GM21390 (cell line): ENCODE results near the gene DNAH9.
"Not testable (repeated sequence)": the region's sequence is repeated elsewhere in the genome, so short reads cannot be mapped to it uniquely, and the experiment has no call there.

ENCODE experiments used
- ATAC-seq: cut with Tn5 transposase; IDR thresholded peaks from one replicate; pipeline ENCODE4 v1.9.1; 2021; ENCODE audit not compliant: unreplicated experiment

Gene DNAH9

DNA sequence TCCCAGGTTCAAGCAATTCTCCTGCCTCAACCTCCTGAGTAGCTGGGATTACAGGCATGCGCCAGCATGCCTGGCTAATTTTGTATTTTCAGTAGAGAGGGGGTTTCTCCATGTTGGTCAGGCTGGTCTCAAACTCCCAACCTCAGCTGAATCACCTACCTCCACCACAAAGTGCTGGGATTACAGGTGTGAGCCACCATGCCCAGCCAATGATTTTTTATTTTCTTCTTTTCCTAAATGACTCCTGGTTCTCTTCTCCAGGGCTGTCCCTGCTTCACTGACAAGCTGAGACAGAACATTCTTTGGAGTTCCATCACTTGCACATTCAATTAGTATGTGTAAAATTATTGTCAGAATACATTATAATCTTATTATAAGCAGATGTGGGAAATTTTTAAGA lies 351.3 kb downstream of the DNAH9 start:
- ATAC-seq: not testable (repeated sequence)

- ATAC-seq: no peak
Measured at GRCh38 chr17:11950771-11951519, 352.7 kb downstream of the DNAH9 start.

GRCh38 chr17:11952610-11953009 lies 354.3 kb downstream of the DNAH9 start:
- ATAC-seq: no peak

GRCh38 chr17:11953924-11954323 lies 355.7 kb downstream of the DNAH9 start:
- no peak for ATAC-seq

DNA sequence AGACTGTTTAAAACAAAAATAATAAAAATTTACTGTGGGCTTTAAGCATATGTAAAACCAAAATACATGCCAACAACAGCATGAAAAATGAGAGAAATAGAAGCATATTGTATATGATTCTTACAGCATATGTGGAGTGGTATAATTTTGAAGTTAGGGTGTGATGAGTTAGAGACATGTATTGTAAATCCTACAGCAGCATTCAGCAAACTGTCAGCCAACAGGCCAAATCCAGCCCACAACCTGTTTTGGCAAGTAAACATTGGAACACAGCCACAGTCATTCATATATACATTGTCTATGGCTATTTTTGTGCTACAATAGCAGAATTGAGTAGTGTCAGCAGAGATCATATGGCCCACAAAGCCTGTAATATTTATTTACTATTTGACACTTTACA lies 356.7 kb downstream of the DNAH9 start:
- no peak for ATAC-seq

DNA sequence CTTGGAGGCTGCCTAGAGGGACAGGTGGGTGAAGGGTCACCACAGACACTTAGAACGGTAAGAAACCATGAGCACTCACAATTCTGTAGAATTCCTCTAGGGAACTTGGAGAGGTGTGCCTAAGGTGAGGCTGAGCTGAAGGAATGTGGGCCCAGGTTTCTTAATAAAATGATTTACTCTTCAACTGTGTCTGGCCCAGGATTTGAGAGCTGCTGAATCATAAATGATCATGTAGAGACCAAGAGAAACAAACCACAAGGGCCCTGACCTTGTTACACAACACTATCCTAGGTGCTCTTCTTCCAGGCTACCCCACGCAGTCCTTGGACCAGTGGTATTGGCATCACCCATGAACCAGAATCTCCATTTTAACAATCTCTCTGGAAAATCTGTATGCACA lies 371.3 kb downstream of the DNAH9 start:
- no peak for ATAC-seq

- ATAC-seq: not testable (repeated sequence)
Measured at GRCh38 chr17:11972741-11973140, 374.5 kb downstream of the DNAH9 start.

GRCh38 chr17:11979795-11980194 lies 381.5 kb downstream of the DNAH9 start:
- ATAC-seq: no peak

- no peak for ATAC-seq
Measured at GRCh38 chr17:11980813-11981212, 382.5 kb downstream of the DNAH9 start.

- no peak for ATAC-seq
Measured at GRCh38 chr17:11981862-11982261, 383.6 kb downstream of the DNAH9 start.

- ATAC-seq: no peak
Measured at GRCh38 chr17:11986179-11986941, 388.1 kb downstream of the DNAH9 start.

- ATAC-seq: no peak
Measured at GRCh38 chr17:11986942-11987329, 388.7 kb downstream of the DNAH9 start.

- ATAC-seq: no peak
Measured at GRCh38 chr17:11990363-11990983, 392.2 kb downstream of the DNAH9 start.

DNA sequence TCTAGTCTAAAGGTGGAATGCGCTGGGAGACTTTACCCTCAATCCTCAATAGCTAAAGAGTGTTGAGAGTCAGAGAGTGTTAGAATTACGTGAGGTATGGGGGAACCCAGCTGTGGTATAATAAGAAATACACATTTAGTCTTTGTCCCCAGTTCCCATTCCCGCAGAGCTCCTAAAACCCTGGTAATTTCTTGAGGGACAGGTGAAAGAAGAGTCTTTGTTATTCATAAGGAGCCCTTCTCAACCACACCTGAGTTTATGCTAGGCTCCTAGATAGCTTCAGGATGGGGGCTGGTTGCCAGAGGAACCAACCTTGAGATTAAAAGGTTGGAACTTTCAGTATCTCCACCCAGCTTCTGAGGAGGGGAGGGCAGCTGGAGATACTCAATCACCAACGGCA lies 393.2 kb downstream of the DNAH9 start:
- no peak for ATAC-seq

GRCh38 chr17:11996722-11997146 lies 398.5 kb downstream of the DNAH9 start:
- ATAC-seq: peak; percentile 34

- peak; percentile 96 for ATAC-seq
Measured at GRCh38 chr17:11997147-11997971, 399.1 kb downstream of the DNAH9 start, which contains the start of gene ZNF18. ZNF18 (minus strand) TSS chr17:11997475; CDS start chr17:11992829, 4,646 bp downstream.

GRCh38 chr17:11997972-11998233 lies 399.6 kb downstream of the DNAH9 start:
- no peak for ATAC-seq

- ATAC-seq: no peak
Measured at GRCh38 chr17:11999696-12000095, 401.4 kb downstream of the DNAH9 start.

DNA sequence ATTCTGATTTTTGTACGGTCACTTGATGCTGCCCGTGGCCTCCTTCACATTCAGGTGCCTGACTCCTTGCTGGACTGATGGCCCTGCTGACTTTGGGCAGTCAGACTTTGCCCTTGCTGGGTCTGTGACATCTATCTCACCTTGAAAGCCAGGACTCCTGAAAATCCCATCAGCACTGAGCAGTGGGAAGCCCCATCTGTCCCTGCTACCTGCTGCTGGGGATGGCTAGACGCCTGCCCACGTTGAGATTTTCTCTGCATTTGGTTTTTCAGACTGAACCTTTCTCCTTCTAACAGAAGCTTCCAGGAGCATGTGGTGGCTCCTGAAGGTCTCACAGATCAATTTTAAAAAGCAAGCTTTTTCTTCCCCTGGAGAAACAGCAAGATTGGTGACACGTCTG lies 409.2 kb downstream of the DNAH9 start:
- no peak for ATAC-seq
